SKM-1 (cell line): ENCODE measurements around the gene ANO6.
"Not testable (repeated sequence)": the region's sequence is repeated elsewhere in the genome, so short reads cannot be mapped to it uniquely, and the experiment has no call there.

Source experiments
- DNase-seq: peaks from one replicate; lab custom pipeline; 2025; ENCODE audit not compliant: unreplicated experiment; lab: John Stamatoyannopoulos, UW

The ANO6 gene, protein sequence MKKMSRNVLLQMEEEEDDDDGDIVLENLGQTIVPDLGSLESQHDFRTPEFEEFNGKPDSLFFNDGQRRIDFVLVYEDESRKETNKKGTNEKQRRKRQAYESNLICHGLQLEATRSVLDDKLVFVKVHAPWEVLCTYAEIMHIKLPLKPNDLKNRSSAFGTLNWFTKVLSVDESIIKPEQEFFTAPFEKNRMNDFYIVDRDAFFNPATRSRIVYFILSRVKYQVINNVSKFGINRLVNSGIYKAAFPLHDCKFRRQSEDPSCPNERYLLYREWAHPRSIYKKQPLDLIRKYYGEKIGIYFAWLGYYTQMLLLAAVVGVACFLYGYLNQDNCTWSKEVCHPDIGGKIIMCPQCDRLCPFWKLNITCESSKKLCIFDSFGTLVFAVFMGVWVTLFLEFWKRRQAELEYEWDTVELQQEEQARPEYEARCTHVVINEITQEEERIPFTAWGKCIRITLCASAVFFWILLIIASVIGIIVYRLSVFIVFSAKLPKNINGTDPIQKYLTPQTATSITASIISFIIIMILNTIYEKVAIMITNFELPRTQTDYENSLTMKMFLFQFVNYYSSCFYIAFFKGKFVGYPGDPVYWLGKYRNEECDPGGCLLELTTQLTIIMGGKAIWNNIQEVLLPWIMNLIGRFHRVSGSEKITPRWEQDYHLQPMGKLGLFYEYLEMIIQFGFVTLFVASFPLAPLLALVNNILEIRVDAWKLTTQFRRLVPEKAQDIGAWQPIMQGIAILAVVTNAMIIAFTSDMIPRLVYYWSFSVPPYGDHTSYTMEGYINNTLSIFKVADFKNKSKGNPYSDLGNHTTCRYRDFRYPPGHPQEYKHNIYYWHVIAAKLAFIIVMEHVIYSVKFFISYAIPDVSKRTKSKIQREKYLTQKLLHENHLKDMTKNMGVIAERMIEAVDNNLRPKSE

GRCh38 chr12:45215419-45216229, at the start of gene ANO6:
Gene ANO6 (plus strand): TSS chr12:45216095. CDS start chr12:45216322, 227 bp downstream.
- peak; percentile 40 for DNase-seq

GRCh38 chr12:45168976-45169375, 46.9 kb upstream of the ANO6 start:
- DNase-seq, result no peak

- peak; percentile 20 for DNase-seq
Observed at GRCh38 chr12:45170456-45171042, 45.3 kb upstream of the ANO6 start.

DNA sequence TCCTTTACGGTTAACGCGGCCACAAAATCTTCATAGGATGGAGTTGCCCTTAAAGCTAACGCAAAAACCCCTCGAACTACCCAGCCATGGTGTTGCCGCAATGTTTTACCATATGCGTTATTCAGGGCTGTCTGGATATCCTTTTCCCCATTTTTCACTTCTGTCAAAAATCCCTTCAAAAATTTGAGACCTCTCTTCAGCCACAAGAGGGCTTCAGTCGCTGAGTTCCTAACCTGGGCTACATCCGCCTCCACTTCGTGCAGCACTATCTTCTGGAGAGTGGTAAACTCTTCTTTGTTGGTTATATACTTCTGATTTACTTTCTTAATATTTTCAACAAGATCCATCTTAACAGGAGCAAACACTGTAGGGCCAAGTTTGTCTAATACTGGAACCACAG, 42.6 kb upstream of the ANO6 start:
- DNase-seq, result not testable (repeated sequence)

- DNase-seq, result no peak
Observed at GRCh38 chr12:45174595-45174994, 41.3 kb upstream of the ANO6 start.

- DNase-seq, result no peak
Observed at GRCh38 chr12:45178771-45179170, 37.1 kb upstream of the ANO6 start.

DNA sequence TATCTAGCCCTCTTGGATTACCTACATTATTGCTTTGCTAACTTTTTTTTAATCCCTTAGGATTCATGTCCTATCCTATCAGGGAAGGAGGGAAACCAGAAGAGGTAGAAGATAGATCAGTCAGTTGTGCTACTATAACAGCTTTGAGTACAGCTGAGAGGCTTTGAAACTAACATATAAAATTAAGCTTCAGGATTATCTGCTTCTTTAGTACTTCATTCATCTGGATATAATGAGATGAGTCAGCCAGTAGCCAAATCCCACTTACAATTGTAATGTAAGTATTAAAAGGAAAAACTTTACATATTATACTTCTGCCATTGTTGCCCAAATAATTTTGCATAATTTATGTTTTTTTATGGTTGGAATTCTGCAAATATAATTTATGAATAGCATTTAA, 33.4 kb upstream of the ANO6 start:
- DNase-seq, result no peak

DNA sequence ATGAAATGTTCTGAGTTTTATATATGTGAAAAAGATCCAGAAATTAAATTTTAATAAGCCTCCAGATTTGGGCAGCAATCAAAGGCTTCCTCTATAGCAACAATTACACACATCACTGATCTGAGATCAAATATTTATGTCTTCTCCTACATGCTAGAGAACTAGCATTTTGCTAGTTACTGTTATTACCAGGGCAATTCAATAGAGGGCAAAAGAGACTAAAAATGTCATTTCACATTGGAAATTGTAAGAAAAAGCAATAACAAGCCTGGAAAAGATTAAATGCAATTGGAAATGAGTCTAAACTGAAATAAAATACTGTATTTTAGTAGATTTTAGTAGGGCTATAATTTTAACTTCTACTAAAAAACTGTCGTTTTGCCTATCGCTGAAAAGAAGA, 32.6 kb upstream of the ANO6 start:
- no peak for DNase-seq

DNA sequence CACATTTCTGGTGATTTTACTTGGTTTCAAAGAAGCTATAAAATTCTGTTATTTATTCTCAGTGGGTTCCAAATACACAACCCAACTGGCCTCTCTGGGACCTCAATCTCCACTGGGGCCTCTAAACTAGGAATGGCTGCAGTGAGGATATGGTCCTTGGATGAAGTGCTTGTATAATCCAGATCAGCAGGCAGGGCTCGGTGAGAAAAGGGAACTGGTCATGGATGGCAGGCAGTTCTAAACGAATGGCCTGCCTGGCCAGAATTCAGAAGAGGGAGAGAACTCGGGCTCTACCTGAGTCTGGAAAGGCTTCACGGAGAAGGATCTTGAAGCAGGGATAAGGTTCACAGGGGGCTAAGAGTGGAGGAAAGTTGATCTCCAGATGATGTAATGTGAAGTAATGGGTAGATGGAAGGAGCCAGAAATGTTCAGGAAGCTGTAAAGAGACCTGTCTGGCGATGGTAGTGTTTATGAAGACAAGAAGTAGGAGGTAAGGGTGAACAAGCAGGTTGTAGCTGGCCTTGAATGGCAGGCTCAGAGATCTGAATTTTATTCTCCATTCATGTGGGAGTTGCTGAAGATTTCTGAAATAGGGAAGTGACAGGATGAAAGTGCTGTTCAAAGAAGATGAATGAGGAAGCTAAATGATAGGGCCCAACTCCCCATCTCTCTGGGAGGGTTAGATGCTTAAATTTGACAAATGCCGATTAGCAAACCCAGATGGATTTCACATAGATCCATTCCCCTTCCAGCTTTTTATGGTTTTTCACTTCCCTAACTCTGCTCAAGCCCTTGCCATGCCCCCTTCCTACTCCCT, 31.5 kb upstream of the ANO6 start:
- peak; percentile 43 for DNase-seq

GRCh38 chr12:45186762-45187161, 29.1 kb upstream of the ANO6 start:
- DNase-seq, result no peak

GRCh38 chr12:45189766-45190403, 26.0 kb upstream of the ANO6 start:
- DNase-seq, result no peak

DNA sequence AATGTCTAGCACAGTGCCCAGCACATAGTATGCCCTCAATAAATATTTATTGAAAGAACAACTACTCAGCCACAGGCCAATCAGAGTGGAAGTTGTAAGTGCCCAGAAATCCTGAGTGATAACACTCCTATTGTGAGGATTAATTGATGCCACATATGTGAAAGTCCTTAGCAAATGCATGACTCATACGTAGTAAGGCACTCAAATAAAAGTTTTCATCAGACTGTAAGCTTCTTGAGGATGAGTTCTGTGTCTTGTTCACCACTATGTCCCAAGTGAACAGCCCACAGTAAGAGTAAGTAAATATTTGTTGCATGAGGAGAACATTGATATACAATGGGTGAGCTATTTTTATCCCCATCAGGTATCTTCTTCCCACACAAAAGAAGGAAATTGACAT, 24.7 kb upstream of the ANO6 start:
- DNase-seq, result no peak

DNA sequence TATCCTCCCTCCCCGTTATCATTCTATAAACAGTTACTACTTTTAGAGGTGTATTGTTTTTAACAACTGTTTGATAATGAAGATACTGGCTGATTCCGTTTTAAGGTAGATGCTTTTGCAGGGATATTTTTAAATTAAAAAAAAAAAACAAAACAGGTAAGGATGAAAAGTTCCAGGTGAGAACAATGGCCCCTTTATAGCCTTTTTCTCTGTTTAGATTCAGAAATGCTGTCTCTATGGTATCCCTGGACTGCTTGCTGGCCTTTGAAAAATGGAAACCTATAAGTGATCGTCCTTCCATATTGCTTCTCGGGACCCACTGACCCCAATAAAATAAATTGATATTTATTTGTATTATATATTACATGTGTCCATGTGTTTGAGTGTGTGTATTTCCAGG, 23.2 kb upstream of the ANO6 start:
- DNase-seq, result no peak

DNA sequence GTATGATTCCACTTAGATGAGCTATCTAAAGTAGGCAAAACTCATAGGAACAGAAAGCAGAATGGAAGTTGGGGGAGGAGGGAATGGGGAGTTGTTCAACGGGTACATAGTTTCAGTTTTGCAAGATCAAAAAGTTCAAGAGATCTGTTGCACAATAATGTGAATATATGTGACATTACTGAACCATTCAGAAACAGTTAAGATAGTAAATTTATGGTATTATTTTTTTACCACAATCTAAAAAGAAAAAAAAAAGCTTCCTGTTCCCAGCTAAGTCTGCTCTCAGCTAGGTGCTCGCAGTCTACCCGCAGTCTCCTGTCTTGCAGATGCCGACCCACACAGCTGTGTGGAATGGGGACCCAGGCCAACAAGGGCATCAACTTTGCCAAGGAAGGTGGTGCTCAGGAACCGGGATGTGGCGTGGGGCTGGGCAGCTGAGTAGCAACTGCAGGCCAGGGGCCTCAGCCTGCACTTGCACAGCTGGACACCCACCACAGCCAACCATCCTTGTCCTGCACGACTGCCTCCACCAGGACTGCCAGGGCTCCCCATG, 15.3 kb upstream of the ANO6 start:
- DNase-seq, result no peak

DNA sequence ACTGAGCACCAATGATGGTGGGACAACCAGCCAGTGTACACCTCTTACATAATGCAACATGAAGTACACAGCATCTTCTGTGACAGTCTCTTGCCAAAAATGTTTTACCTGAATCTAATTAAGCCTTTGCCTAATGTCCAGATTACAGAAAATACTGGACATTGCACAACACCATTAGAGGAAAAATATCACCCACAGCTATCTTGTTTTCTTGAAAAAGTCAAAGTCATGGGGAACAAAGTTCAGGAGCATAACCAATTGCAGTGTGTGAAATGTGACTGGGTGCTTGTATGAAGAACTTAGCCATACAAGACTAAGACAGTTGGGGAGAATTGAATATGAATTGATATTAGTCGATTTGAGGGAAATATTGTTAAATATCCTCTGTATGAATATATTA, 12.1 kb upstream of the ANO6 start:
- no peak for DNase-seq

DNA sequence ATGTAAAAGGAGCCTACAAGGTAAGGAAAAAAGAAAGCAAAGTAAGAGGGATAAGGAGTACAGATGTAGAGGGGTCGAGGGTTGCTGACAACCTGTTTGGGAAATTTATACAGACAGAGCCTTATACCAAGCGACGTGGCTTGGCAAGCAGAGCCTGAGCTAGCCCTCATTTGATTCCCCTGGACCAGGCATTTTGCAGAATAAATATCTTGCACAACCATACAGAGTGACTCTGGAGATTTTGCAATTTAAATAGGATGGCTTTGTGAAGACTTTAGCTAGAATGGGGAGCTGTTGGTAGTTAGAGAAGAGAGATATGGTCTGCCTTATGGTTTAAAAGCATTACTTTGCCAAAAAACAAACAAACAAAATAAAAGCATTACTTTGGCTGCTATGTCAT, 11.1 kb upstream of the ANO6 start:
- DNase-seq, result no peak

DNA sequence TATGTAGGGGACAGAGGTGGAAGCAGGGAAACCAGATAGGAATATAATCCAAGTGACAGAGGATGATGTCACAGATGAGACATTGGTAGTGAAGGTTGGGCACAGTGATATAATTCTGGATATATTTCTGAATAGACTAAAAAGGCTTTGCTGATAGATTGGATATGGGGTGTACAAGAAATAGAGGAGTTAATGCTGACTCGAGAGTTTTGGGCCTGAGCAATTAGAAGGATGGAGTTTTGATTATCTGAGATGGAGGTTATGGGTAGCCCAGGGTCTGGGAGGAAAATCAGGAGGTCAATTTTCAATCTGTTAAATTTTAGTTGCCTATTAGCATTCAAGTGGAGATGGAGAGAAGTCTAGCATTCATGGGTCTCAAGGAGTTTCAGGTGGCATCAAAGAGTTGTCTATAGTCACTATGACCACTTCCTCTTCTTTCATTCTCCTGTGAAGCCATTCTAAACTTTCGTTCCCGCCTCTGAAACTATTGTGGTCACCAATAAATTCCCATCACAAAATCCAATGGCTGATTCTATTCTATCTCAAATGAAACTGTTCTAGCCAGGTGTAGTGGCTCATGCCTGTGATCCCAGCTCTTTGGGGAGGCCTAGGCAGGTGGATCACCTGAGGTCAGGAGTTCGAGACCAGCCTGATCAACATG, 10.6 kb upstream of the ANO6 start:
- DNase-seq, result no peak

DNA sequence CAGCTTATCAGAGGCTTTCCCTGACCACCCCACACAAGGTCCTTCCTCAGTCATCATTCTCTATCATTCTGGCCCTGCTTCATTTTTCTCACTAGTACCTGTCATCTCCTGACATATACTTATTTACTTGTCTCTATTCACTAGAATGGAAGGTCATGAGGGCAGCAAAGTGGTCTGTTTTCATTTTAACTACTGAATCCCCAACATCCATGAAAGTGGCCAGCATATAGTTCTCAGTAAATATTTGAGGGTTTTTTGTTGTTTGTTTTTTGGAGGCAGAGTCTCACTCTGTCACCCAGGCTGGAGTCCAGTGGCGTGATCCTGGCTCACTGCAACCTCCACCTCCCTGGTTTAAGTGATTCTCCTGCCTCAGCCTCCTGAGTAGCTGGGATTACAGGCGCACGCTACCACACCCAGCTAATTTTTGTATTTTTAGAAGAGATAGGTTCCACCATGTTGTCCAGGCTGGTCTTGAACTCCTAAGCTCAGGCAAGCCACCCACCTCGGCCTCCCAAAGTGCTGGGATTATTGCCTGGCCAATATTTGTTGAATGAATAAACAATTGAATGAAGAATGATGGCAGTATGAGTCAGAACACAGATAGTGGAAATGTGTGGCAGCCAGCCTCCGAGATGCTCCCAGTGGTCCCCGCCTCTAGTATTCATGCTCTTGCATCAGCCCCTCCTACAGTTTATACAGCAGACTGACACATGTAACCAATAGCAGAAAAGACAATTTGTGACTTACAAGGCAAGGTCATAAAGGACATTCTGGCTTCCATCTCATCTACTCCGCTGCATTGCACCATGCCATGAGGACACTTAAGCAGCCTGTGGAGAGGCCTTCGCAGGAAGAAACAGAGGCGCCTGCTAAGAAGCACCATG, 7.0 kb upstream of the ANO6 start:
- no peak for DNase-seq
